Loucy (cell line): Measurements from ENCODE around the gene TSPEAR.

ENCODE experiments used
- H2AFZ ChIP-seq: fragments of 200-600 bp; sonication (generic); 2 replicates; pipeline ENCODE4 v1.6.0; 2016; ENCODE audit warnings: antibody characterized with exemption, mild to moderate bottlenecking, low read length, moderate library complexity
- H3F3A ChIP-seq: fragments of 200-600 bp; 2 replicates; pipeline ENCODE4 v1.6.0; 2016; ENCODE audit warnings: antibody characterized with exemption, low read depth, mild to moderate bottlenecking
- H3K27me3 ChIP-seq: fragments of 200-600 bp; sonication (generic); 2 replicates; pipeline ENCODE4 v1.6.1; 2014; ENCODE audit warnings: low read length, mild to moderate bottlenecking; ENCODE audit not compliant: insufficient read depth, poor library complexity, severe bottlenecking
- H3K36me3 ChIP-seq: fragments of 200-600 bp; sonication (generic); 2 replicates; pipeline ENCODE4 v1.6.1; 2016; ENCODE audit warnings: low read length; ENCODE audit not compliant: insufficient read depth
- H3K4me1 ChIP-seq: fragments of 200-600 bp; sonication (generic); 2 replicates; pipeline ENCODE4 v1.5.1; 2014; ENCODE audit warnings: low read length, mild to moderate bottlenecking; ENCODE audit not compliant: insufficient read depth, poor library complexity, severe bottlenecking
- H3K4me2 ChIP-seq: fragments of 200-600 bp; sonication (generic); 2 replicates; pipeline ENCODE4 v1.6.0; 2014; ENCODE audit warnings: antibody characterized with exemption, low read length, low read depth, mild to moderate bottlenecking; ENCODE audit not compliant: poor library complexity, severe bottlenecking
- H3K4me3 ChIP-seq: fragments of 200-600 bp; sonication (generic); 2 replicates; pipeline ENCODE4 v1.5.1; 2014; ENCODE audit warnings: low read length, mild to moderate bottlenecking, mixed read lengths; ENCODE audit not compliant: poor library complexity, severe bottlenecking
- H3K79me2 ChIP-seq: fragments of 200-600 bp; sonication (generic); 2 replicates; pipeline ENCODE4 v1.6.1; 2014; ENCODE audit warnings: low read length; ENCODE audit not compliant: insufficient read depth
- H3K9ac ChIP-seq: fragments of 200-600 bp; sonication (generic); 2 replicates; pipeline ENCODE4 v1.6.0; 2014; ENCODE audit warnings: mild to moderate bottlenecking, low read depth, low read length, moderate library complexity; ENCODE audit not compliant: poor library complexity, severe bottlenecking
- H3K9me2 ChIP-seq: fragments of 200-600 bp; sonication (generic); replicated peaks from 2 replicates; pipeline ENCODE4 v1.6.1; 2016; ENCODE audit warnings: low read depth, low read length, mixed read lengths
- H3K9me3 ChIP-seq: fragments of 200-600 bp; sonication (generic); 2 replicates; pipeline ENCODE4 v1.6.1; 2014; ENCODE audit warnings: mild to moderate bottlenecking, antibody characterized with exemption, low read length, low read depth; ENCODE audit not compliant: insufficient read depth
- H4K20me1 ChIP-seq: fragments of 200-600 bp; sonication (generic); 2 replicates; pipeline ENCODE4 v1.6.0; 2014; ENCODE audit warnings: antibody characterized with exemption, low read length, mild to moderate bottlenecking; ENCODE audit not compliant: insufficient read depth, poor library complexity, severe bottlenecking
- CTCF ChIP-seq: fragments of 200-600 bp; sonication (generic); conservative IDR thresholded peaks from 2 replicates; pipeline ENCODE4 v1.5.1; 2014; ENCODE audit warnings: mild to moderate bottlenecking, antibody characterized with exemption, low read length
- EZH2phosphoT487 ChIP-seq: fragments of 200-600 bp; IDR thresholded peaks from 2 replicates; pipeline ENCODE4 v1.6.1; 2018; ENCODE audit warnings: antibody characterized with exemption, mild to moderate bottlenecking, moderate library complexity, borderline replicate concordance

The TSPEAR gene

GRCh38 chr21:44637018-44637850 lies 74.1 kb downstream of the TSPEAR start, which contains the start of gene KRTAP10-10:
Gene KRTAP10-10, plus strand, starts transcription at chr21:44637356. Its CDS starts 62 bp downstream, at chr21:44637418.
- Histone ChIP-seq H3K79me2 (no peaks in the 10 kb centered on the region), H3K27me3 (no peaks in the 10 kb centered on the region), H3K4me3 (no peak within 1 kb of the TSS), H3K9ac (no peak within 1 kb of the TSS), H2AFZ (no peak within 1 kb of the TSS), H3F3A (no peaks in the 10 kb centered on the region), H4K20me1 (no peaks in the 10 kb centered on the region), H3K36me3 (no peaks in the 10 kb centered on the region), H3K4me1 (no peaks in the 10 kb centered on the region), H3K9me2 (no peaks in the 10 kb centered on the region), H3K4me2 (no peak within 1 kb of the TSS), H3K9me3 (peaks cover 6% of the 10 kb centered on the region; the same call in 1 of the 2 replicates)
- TF ChIP-seq EZH2phosphoT487 (no peak), CTCF (no peak)

- no peaks in the 10 kb centered on the region for H3K4me1 ChIP-seq
Observed at GRCh38 chr21:44636209-44637017, 75.0 kb downstream of the TSPEAR start.

GRCh38 chr21:44632067-44632466 lies 79.3 kb downstream of the TSPEAR start:
- Histone ChIP-seq H3K79me2 (no peaks in the 10 kb centered on the region), H3K36me3 (no peaks in the 10 kb centered on the region)
- no peak for TF ChIP-seq EZH2phosphoT487
- no peak for TF ChIP-seq CTCF

More at GRCh38 chr21:44636209-44637017, 75.0 kb downstream of the TSPEAR start:
- Histone ChIP-seq H3F3A (no peaks in the 10 kb centered on the region), H3K79me2 (no peaks in the 10 kb centered on the region), H3K9me3 (peaks cover 7% of the 10 kb centered on the region; the same call in 1 of the 2 replicates), H3K27me3 (no peaks in the 10 kb centered on the region), H3K36me3 (no peaks in the 10 kb centered on the region), H3K4me2 (no peak overlapping the region), H3K9me2 (no peaks in the 10 kb centered on the region), H3K9ac (no peak overlapping the region), H2AFZ (no peak overlapping the region), H3K4me3 (no peak overlapping the region), H4K20me1 (no peaks in the 10 kb centered on the region)
- TF ChIP-seq EZH2phosphoT487 (no peak), CTCF (no peak)

More at GRCh38 chr21:44632067-44632466, 79.3 kb downstream of the TSPEAR start:
- Histone ChIP-seq H3F3A (no peaks in the 10 kb centered on the region), H3K9me3 (peaks cover 14% of the 10 kb centered on the region; the same call in 1 of the 2 replicates), H3K9ac (no peak overlapping the region), H3K27me3 (no peaks in the 10 kb centered on the region), H4K20me1 (no peaks in the 10 kb centered on the region), H3K9me2 (no peaks in the 10 kb centered on the region), H3K4me2 (no peak overlapping the region), H3K4me3 (no peak overlapping the region), H2AFZ (no peak overlapping the region), H3K4me1 (no peaks in the 10 kb centered on the region)
